NCI-H2227 (cell line): ENCODE data around the gene FAM187B.
"Not testable (repeated sequence)": the region's sequence is repeated elsewhere in the genome, so short reads cannot be mapped to it uniquely, and the experiment has no call there.

Experiments
- DNase-seq: peaks from one replicate; lab custom pipeline; 2025; ENCODE audit not compliant: unreplicated experiment; lab: John Stamatoyannopoulos, UW

The FAM187B gene

DNA sequence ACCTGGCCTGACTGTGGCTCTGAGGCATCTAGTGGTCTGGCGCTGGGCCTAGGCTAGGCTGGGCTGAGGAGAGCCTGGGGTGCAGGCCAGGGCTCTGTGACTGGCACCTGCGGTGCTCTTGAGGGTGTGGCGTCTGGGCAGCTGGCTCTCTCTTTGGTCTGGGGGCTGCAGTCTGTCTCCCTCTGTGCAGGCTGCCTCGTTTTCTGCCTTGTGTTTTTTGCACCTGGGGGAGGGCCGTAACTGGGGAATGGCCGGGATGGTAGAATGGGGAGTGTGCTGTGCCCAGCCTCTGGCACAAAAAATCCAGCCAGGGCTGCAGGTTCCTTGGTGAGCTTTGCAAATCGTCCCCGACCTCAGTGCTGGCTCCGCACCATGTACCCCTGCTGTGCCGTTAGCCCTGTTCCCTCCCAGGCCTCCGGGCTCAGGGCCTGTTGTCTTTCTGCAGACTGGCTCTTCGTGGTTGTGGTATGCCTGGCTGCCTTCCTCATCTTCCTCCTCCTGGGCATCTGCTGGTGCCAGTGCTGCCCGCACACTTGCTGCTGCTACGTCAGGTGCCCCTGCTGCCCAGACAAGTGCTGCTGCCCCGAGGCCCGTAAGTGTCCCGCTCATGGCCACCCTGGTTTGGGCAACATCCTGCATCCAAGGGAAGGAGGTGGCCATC, 33.7 kb upstream of the FAM187B start:
- peak; percentile 71 for DNase-seq

DNA sequence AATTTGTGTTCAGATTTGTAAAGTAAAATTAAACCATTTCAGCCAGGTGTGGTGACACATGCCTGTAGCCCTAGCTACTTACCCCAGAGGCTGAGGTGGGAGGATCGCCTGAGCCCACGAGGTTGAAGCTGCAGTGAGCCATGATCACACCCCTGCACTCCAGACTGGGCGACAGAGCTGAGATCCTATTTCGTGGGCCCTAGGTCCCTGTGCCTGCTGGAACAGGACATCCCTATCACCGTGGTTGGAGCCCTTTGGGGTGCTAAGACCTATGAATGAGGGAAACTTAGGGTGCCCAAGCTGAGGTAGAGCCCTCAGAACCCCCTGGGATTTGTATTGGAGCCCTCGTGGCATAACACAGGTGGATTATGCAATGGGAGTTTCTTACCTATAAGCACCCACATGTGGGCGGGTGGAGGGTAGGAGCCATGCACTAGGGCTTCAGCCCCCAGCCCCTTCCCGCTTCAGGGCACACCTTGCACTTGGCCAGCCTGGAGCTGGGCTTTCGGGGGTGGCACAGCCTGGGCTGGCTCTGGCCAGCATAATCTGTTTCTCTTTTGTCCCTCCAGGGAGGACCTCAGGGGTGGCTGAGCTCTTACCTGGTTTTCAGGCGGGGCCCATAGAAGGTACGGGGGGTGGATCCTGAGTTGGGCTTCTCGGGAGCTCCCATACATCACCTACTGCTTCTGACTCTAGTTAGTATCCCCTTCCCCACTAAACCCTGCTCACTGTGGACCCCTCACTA, 33.0 kb upstream of the FAM187B start:
- DNase-seq: no peak

DNA sequence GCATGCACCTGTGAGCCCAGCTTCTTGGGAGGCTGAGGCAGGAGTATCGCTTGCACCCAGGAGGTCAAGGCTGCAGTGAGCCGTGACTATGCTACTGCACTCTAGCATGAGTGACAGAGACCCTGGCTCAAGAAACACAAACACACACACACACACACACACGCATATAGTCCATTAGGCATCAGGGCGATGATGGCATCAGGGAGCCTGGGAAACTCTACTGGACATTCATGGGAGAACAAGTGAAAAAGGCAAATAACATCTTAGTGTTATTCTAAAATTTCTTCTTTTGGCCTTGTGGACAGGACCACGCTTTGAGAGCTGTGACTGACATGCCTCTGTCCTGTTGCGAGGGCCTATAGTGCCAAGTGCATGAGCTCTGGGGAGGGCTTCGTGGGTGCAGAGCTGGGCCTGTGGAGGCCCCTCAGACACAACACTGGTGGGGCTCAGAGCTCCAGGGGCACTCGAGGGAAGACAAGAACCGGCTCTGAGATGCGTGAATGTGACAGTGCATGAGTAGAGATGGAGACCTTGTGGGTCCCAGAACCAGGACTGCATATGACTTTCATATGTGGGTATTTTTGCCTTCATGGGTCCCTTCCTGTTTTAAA, 32.3 kb upstream of the FAM187B start:
- DNase-seq: peak; percentile 68

DNA sequence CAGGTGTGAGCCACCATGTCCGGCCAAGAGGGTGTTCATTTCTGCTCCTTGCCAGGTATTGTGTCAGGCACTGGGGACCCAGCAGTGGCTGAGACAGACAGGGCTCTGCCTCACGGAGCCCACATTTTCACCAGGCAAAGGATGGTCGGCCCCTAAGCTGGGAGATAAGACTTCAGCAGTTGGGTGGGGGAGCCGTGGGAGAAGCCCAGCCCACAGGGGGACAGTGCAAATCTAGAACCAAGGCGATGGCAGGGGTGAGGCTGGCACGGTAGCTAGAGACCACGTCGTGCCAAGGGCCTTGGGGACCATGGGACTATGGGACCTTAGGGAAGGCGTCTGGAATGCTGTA, 28.5 kb upstream of the FAM187B start:
- no peak for DNase-seq

DNA sequence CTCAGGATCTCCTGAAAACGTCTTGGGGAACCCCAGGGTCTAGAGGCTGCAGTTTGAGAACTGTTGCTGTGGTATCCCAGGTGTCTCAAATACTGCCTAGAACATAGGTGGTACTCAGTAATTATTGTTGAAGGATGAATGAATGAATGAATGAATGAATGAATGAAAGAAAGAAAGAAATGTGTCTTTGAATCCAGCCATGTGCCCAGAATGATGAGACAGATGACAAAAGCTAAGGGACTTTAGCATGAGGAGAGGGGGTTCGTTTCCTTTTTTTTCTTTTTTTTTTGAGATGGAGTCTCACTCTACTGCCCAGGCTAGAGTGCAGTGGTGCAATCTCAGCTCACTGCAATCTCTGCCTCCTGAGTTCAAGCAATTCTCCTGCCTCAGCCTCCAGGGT, 28.0 kb upstream of the FAM187B start:
- DNase-seq: no peak

DNA sequence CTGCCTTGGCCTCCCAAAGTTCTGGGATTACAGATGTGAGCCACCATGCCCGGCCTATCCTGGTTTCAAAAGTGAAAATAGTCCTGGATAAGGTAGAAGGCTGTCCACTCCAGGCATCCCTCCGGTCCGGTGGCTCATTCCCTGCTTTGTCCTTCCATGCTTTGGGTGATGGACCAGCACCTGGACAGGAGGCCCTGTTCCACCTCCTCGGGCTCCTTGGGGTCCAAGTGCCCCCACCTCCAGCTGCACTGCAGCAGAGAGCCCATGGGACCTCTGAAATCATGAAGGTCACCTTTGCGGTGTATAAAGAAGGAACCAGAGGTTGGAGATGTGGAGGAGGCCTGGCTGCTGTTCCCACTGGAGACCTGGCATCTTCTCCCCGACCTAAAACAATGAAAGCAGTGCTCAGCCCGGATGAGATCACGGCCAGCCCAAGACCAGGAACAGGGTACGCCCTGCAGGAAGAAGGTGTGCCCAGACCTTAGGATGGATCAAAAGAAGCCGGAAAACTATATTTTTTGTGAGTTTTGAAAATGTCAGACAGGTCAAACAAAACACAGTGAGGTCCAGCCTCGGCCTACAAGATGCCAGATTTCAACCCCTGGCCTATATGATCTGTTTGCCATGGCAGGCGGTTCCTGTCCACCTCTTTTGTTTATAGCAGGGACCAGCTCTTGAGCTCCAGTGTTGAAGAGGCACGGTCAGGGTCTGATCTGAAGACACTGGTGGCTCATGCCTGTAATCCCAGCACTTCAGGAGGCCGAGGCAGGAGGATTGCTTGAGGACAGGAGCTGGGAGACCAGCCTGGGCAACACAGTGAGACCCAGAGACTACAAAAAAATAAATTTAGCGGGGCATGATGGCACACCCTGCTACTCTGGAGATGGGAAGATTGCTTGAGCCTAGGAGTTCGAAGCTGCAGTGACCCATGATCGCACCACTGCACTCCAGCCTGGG, 26.1 kb upstream of the FAM187B start:
- no peak for DNase-seq

DNA sequence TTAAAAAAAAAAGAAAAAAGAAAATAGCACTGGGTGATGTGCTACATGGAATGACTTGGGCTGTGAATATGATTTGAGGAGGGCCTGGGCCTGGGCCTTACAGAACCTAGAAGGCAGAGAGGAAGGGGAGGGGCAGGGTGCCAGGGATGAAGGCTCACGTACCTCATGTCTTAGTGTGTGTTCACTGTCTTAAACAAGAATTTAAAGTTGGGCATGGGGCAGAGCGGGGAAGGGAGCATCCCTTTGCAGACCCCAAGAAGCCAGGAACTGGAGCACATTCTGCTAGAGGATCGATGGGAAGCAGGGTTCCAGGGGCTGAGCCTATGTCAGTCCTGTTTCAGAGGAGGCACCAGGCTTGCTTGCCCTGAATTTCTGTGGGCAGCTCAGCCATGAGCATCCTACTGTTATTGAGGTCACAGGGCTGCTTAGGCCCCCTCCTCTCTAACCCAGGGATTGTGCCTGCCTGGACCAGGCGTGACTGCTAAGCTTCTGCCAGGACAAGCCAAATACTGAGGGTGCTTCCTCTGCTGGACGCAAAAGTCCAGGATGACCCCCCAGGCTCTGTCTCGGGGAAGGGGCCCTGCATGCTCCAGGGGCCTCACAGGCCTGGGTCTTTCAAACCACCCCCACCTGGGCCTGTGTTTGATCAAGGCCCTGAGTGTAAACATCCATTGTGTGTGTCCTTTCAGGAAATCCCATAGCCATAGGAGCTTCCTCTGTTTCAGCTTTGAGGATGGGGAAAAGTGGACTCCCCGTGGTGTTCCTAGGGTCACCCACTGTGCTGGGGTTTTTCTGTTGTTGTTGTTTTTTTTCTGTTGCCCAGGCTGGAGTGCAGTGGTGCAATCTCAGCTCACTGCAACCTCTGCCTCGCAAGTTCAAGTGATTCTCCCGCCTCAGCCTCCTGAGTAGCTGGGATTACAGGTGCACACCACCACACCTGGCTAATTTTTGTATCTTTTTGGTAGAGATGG, 25.1 kb upstream of the FAM187B start:
- DNase-seq: no peak

DNA sequence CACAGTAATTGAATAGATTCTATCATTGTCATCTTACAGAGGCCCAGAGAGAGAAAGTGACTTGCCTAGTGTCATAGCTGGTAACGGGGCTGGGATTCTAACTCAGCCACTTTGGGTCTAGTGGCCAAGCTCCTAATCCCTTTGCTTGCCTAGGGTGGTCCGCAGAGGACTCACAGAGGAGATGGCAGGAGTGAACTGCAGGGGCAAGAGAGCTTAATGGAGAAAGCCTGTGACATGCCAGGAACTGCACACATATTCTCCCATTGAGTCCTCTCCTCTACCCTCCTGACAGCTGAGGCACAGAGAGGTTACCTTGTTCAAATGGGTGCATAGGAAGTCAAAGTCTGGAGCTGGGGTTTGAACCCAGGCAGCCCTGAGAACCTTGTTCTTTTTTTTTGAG, 22.9 kb upstream of the FAM187B start:
- no peak for DNase-seq

DNA sequence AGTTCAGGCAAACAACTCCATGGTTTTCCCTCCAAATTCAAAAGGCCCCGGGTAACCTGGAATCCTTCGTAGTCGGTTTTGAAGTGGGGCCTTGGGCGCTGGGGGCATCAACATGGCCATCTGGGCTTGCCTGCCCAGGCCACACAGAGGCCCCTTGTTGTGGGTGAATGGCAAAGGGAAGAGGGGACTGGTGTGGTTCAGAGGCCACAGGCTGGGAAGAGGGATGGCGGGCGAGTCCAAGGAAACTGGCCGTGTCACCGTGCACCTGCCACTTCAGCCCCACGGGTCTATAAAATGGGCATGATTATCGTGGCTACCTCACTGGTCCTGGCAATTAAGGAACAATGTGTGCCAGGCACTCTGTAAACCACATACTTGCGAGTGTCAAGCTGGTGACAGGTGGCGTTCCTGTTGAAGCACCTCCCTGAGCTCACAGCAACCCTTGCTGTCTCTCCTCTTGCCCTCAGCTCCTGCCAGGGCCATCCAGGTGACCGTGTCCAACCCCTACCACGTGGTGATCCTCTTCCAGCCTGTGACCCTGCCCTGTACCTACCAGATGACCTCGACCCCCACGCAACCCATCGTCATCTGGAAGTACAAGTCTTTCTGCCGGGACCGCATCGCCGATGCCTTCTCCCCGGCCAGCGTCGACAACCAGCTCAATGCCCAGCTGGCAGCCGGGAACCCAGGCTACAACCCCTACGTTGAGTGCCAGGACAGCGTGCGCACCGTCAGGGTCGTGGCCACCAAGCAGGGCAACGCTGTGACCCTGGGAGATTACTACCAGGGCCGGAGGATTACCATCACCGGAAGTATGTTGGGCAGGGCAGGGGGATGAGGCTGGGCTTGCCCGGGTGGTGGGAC, 21.5 kb upstream of the FAM187B start:
- DNase-seq: no peak

DNA sequence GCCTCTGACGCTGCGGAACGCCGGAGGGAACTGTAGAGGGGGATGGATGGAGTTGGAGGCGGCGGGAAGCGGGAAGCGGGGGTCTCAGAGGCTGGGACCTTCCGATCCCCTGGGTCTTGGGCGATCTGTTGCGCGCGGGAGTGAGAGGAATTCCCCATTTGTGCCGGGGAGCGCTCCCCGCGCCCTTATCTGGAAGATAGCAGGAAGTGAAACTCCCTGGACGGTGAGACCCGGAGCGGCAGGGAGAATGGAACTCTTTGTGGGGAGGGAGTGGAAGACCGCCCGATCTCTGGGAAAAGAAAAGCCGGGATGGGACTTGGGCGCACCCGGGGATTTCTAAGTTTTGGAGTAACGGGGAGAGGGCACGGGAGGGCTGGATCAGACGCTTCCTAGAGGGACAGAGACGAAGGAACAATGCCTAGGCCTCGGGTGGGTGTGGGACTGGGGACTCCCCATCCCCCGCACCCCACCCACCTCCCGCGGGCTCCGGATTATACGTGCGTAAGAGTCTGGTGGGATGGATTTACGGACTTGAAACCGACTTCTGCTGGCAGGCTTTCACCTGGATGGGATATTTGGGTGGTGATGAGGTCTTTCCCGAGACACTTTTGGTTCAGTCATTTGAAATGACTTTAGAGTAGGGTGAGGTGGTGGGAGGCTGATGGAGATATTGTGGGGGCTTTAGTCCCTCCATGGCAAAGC, 20.8 kb upstream of the FAM187B start:
- DNase-seq: peak; percentile 77

DNA sequence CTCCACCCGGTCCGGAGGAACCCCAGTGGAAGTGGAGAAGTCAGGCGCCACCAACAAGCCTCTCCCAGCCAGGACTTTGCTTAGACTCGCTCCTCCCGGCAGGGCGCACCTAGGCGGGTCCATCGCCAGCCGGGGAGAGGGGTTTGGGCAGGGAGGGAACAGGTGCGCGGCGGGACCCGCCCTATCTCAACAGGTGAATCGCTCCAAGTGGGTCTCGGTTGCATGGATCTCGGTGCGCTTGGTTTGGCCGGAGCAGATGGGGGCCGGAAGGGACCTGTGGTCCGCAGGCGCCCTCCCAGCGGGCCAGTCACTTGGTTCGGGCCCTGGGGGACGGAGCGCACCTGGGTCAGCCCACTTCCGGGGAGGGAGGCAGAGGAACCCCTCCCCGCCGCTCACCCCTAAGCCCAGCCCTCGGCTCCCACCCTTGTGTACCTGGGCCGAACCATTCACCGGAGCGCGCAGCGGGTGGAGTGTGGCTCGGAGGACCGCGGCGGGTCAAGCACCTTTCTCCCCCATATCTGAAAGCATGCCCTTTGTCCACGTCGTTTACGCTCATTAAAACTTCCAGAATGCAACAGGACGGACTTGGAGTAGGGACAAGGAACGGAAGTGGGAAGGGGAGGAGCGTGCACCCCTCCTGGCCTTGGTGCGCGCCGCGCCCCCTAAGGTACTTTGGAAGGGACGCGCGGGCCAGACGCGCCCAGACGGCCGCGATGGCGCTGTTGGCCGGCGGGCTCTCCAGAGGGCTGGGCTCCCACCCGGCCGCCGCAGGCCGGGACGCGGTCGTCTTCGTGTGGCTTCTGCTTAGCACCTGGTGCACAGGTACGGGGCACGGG, 20.0 kb upstream of the FAM187B start, which contains the start of gene LSR:
LSR (plus strand) TSS at position 693 of the 836 bp plus-strand sequence; CDS start at position 714, 21 bp downstream.
- DNase-seq: peak; percentile 97

DNA sequence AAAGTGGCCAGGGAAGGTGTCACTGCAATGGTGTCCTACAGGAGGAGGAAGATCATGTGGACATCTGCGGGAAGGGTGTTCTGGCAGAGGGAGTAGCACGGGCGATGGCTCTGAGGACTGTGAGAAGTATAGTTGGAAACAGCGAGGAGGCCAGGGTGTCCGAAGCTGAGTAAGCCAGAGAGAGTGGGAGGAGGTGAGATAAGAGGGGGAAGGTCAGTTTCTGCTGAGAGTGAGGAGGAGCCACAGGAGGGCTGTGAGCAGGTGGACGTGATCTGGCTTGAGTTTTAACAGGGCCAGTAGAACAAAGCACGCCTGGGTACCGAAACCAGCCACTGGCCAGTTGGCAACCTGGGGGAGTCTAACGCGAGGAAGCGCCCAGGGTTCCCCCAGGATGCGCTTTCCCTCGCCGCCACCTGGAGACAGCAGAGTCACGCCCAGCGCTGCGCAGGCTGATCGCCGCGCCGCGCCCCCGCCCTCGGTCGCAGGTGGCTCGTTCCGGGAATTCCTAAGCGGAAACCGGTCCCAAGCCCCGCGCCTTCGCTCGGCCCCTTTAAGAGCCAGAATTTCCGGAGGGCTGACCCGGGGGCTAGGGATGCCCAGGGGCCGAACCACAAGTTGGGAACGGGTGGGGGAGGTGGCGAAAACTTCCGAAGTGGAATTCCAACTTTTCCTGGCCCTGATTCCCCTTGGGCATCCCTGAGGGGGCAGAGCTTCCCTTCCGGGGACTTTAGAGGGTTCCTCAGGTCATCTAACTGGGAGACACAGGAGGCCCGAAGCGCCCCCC, 19.2 kb upstream of the FAM187B start:
- DNase-seq: peak; percentile 98

DNA sequence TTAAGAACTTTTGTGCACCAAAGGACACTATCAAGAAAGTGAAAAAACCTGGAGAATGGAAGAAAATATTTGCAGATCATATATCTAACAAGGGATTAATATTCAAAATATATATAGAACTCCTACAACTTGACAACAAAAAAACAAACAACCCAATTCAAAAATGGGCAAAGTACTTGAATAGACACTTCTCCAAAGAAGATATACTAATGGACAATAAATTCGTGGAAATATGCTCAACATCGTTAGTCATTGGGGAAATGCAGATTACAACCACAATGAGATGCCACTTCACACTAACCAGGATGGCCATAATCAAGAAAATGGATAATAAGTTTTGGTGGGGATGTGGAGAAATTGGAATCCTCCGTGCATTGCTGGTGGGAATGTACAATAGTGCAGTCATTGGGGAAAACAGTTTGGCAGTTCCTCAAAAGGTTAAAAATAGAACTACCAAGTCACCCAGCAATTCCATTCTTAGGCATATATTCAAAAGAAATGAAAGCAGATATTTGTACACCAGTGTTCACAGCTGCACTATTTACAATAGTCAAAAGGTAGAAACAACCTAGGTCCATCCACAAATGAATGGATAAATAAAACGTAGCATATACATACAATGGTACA, 18.0 kb upstream of the FAM187B start:
- DNase-seq: no peak

DNA sequence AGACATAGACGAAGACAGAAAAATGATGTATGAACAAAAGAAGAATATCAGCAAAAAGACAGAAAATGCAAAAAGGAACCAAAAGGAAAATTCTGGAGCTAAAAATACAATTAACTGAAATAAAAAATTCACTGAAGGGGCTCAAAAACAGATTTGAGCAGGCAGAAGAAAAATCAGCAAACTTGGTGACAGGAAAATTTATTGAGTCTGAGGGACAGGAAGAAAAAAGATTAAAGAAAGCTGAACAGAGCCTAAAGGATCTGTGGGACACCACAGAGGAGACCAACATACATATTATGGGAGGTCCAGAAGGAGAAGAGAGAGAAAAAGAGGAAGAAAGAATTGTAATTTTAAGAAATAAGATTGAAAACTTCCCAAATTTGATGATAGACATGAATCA, 12.9 kb upstream of the FAM187B start:
- no peak for DNase-seq

DNA sequence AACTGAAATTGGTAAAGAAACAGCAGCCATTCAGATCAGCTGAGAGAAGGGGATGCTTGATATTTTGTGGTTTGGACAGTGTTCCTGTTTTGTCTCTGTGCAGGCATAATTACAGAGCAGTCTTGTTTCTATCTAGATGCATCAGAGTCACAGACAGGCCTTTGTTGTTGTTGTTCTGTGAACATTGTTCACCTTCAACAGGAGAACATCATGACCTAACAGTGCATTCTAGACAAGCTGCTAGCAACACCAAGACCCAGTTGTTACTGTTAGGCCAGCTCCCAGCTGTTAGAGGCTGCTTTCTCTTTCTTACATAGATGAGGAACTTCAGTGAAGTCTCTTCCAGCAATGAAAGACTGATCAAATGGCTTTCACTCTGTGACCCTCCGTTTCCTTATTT, 11.8 kb upstream of the FAM187B start:
- DNase-seq: no peak

DNA sequence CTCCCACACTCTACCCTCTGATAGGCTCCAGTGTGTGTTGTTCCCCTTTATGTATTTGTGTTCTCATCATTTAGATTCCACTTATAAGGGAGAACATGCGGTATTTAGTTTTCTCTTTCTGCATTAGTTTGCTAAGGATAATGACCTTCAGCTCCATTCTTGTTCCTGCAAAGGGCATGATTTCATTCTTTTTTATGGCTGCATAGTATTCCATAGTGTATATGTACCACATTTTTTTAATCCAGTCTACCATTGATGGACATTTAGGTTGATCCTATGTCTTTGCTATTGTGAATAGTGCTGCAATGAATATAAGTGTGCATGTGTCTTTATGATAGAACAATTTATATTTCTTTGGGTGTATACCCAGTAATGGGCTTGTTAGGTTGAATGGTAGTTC, 11.1 kb upstream of the FAM187B start:
- not testable (repeated sequence) for DNase-seq
